ENCODE measurements around the gene CTNNBIP1.
"Not testable (repeated sequence)": the region's sequence is repeated elsewhere in the genome, so short reads cannot be mapped to it uniquely, and the experiment has no call there.

CTNNBIP1 gene

GRCh38 chr1:9803003-9803918, 106.8 kb downstream of the CTNNBIP1 start:
- not testable (repeated sequence) for DNase-seq (ENCODE audit: low spot score)

- no peak for DNase-seq (ENCODE audit: low spot score)
Measured at GRCh38 chr1:9801909-9802308, 108.2 kb downstream of the CTNNBIP1 start.

Data from RKO (cell line).